Caco-2 (cell line): ENCODE results near the gene NHEJ1. TPM values are rescaled to one million over a fixed set of nuclear protein-coding genes. Genes with fewer than 3 reads are reported as not detected.

Source experiments
- BruUV-seq: library from RNA; stranded (reverse); fragments of 400-500 nt; replicated peaks from 2 replicates; lab custom pipeline; 2021; lab: Mats Ljungman, UMichigan
- CTCF ChIA-PET: fragments of 300-600 bp; sonication (Branson Sonifier 250); formaldehyde crosslinking; loops from one replicate; lab custom pipeline; 2022; ENCODE audit warnings: antibody characterized with exemption; lab: Charles Lee
- POLR2A ChIA-PET: fragments of 300-600 bp; sonication (Branson Sonifier 250); formaldehyde crosslinking; loops from one replicate; lab custom pipeline; 2022; ENCODE audit warnings: antibody characterized with exemption; lab: Charles Lee
- DNase-seq, 2 experiments: peaks; one replicate each; pipeline versions ENCODE4 v3.0.0 to v3.0.0-alpha.2; 2020 to 2022
- H3K27me3 ChIP-seq: replicated peaks from 2 replicates; pipeline ENCODE4 v1.6.0; 2011; ENCODE audit warnings: low read length; ENCODE audit not compliant: control insufficient read depth, insufficient read depth
- H3K36me3 ChIP-seq: 2 replicates; pipeline ENCODE4 v1.5.1; 2011; ENCODE audit warnings: low read length; ENCODE audit not compliant: control insufficient read depth, insufficient read depth
- H3K4me1 ChIP-seq: fragments of 250-450 bp; sonication (Bioruptor Pico); 2 replicates; pipeline ENCODE4 v1.5.1; 2020; ENCODE audit warnings: mild to moderate bottlenecking
- H3K4me3 ChIP-seq: 2 replicates; pipeline ENCODE4 v1.5.1; 2011; ENCODE audit warnings: low read depth, mild to moderate bottlenecking, control low read depth, low read length
- H3K9me3 ChIP-seq: fragments of 250-450 bp; sonication (Bioruptor Pico); 2 replicates; pipeline ENCODE4 v1.5.1; 2020; ENCODE audit warnings: mild to moderate bottlenecking, moderate library complexity
- H3K27ac Mint-ChIP-seq: one replicate; pipeline ENCODE4 v1.8.0; 2022; ENCODE audit warnings: mixed read lengths; ENCODE audit not compliant: unreplicated experiment
- H3K27me3 Mint-ChIP-seq: one replicate; pipeline ENCODE4 v1.8.0; 2022; ENCODE audit warnings: mixed read lengths; ENCODE audit not compliant: insufficient read depth, unreplicated experiment
- H3K36me3 Mint-ChIP-seq: one replicate; pipeline ENCODE4 v1.8.0; 2022; ENCODE audit warnings: mild to moderate bottlenecking, mixed read lengths; ENCODE audit not compliant: insufficient read depth, unreplicated experiment
- H3K4me1 Mint-ChIP-seq: one replicate; pipeline ENCODE4 v1.8.0; 2022; ENCODE audit warnings: low read depth, mixed read lengths; ENCODE audit not compliant: unreplicated experiment
- H3K4me3 Mint-ChIP-seq: one replicate; pipeline ENCODE4 v1.8.0; 2022; ENCODE audit warnings: mild to moderate bottlenecking, moderate library complexity, mixed read lengths; ENCODE audit not compliant: unreplicated experiment
- H3K9me3 Mint-ChIP-seq: one replicate; pipeline ENCODE4 v1.8.0; 2022; ENCODE audit warnings: mixed read lengths; ENCODE audit not compliant: unreplicated experiment
- CTCF ChIP-seq, 2 experiments: fragments of 200-600 bp in 1 of 2; IDR thresholded peaks; 1 replicate in 1 of 2; 2 replicates in 1 of 2; pipeline versions ENCODE4 v1.5.1 to v1.8.0; 2011 to 2022; ENCODE audit warnings: antibody characterized with exemption in 1 of 2, control low read depth in 1 of 2, inconsistent platforms in 1 of 2, low read depth in 1 of 2, low read length in 1 of 2, mild to moderate bottlenecking in 1 of 2, moderate library complexity in 1 of 2; ENCODE audit not compliant: insufficient read depth in 1 of 2, severe bottlenecking in 1 of 2, unreplicated experiment in 1 of 2
- intact Hi-C: fragments of 100-400 bp; cut with micrococcal nuclease; formaldehyde crosslinking; loops from one replicate; pipeline ENCODE4 v1.10.0; 2022; ENCODE audit not compliant: unreplicated experiment
- total RNA-seq: library from RNA; stranded (reverse); gene quantifications from 2 replicates; pipeline ENCODE4 v1.2.3, GENCODE V29; 2022

The NHEJ1 gene
- total RNA-seq, 1 experiment from 2014 or later = 29.6 TPM

GRCh38 chr2:219057709-219058540 lies 102.7 kb downstream of the NHEJ1 start:
- Mint-ChIP-seq H3K9me3 (no peaks in the 10 kb centered on the region), H3K27me3 (peaks cover 3% of the 10 kb centered on the region), H3K27ac (no peak overlapping the region), H3K4me1 (peaks cover 7% of the 10 kb centered on the region), H3K36me3 (peaks cover 40% of the 10 kb centered on the region), H3K4me3 (peak overlapping the region; percentile 92)
- ChIA-PET CTCF (interaction anchor here (0.6 to 4.9 kb wide), 22 partner anchors 8 to 237 kb away, joined by 3 to 85 read pairs (median 6); partner anchors contain the start of gene CNPPD1), POLR2A (interaction anchor here (0.6 to 2.8 kb wide), 4 partner anchors 14 to 331 kb away, joined by 3 to 23 read pairs (median 3); no protein-coding TSS in a partner anchor)
- peak overlapping the region; percentile 99 for H3K4me3 ChIP-seq
- no peaks in the 10 kb centered on the region for H3K27me3 ChIP-seq
- H3K9me3 ChIP-seq = no peaks in the 10 kb centered on the region
- DNase-seq = peak; percentile 82 to 89
- BruUV-seq = no TSS peak
- intact Hi-C loops = loop anchor here (1.0 to 5.0 kb wide), 8 partner anchors 13 to 239 kb away; no protein-coding TSS in a partner anchor
- peaks cover 16% of the 10 kb centered on the region for H3K36me3 ChIP-seq
- TF ChIP-seq CTCF (IDR thresholded peaks at IDR 0.05; ENCODE audit: insufficient read depth in 1 of 2, low read depth in 1 of 2, low read length in 1 of 2, severe bottlenecking in 1 of 2, unreplicated experiment in 1 of 2) = peak; percentile 91 to 95
- peaks cover 11% of the 10 kb centered on the region for H3K4me1 ChIP-seq

- peaks cover 40% of the 10 kb centered on the region for H3K36me3 Mint-ChIP-seq
- H3K27me3 Mint-ChIP-seq = peaks cover 3% of the 10 kb centered on the region
- DNase-seq = no peak
- ChIA-PET CTCF (interaction anchor here (1.5 to 4.7 kb wide), 4 partner anchors 14 to 98 kb away, joined by 3 to 74 read pairs (median 48); no protein-coding TSS in a partner anchor), POLR2A (no interaction called here)
- no TSS peak for BruUV-seq
- H3K4me1 Mint-ChIP-seq = peaks cover 7% of the 10 kb centered on the region
- no peaks in the 10 kb centered on the region for H3K27me3 ChIP-seq
- H3K4me3 ChIP-seq = no peak overlapping the region
- intact Hi-C loops = loop anchor here (5.0 kb wide), 2 partner anchors 55 to 240 kb away; no protein-coding TSS in a partner anchor
- no peaks in the 10 kb centered on the region for H3K9me3 ChIP-seq
- TF ChIP-seq CTCF (IDR thresholded peaks at IDR 0.05; ENCODE audit: insufficient read depth in 1 of 2, low read depth in 1 of 2, low read length in 1 of 2, severe bottlenecking in 1 of 2, unreplicated experiment in 1 of 2) = no peak
- H3K36me3 ChIP-seq = peaks cover 16% of the 10 kb centered on the region
- no peak overlapping the region for H3K27ac Mint-ChIP-seq
- peaks cover 11% of the 10 kb centered on the region for H3K4me1 ChIP-seq
- no peak overlapping the region for H3K4me3 Mint-ChIP-seq
- H3K9me3 Mint-ChIP-seq = no peaks in the 10 kb centered on the region
Observed at GRCh38 chr2:219056896-219057708, 103.5 kb downstream of the NHEJ1 start.
